ENCODE results near the gene PLB1. TPM values are rescaled to one million over a fixed set of nuclear protein-coding genes. Genes with fewer than 3 reads are reported as not detected.
A peak's percentile ranks its signal among the peaks of the same experiment; 100 is the strongest.

Gene PLB1
- total RNA-seq = 1.2 and 2.1 TPM in 2 replicates

GRCh38 chr2:28495551-28496250 lies at the start of gene PLB1:
Gene PLB1 (plus strand): TSS chr2:28496060. CDS start chr2:28496115, 55 bp downstream.
- DNase-seq (ENCODE audit: low read depth) = no peak

GRCh38 chr2:28446531-28446930 lies 49.3 kb upstream of the PLB1 start:
- DNase-seq (ENCODE audit: low read depth) = no peak

DNA sequence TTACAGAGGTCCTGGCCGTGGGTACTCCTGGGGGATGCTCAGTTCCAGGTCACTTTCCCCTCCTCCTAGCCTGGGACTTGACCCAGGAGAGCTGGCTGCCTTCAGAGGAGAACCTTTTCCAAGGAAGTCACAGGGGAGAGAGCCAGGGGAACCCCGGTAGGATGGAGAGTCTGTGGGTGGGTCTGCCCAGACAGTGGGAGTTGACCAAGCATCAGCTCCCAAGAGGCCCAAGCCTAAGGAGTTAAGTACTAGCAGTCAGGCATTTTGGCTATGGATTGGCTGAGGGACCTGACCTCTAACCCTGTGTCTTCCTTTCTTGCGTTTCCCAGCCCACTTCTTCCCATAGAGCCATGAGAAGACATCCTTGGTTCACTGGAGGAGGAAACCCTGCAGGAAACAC lies 48.8 kb upstream of the PLB1 start:
- DNase-seq (ENCODE audit: low read depth) = no peak

DNA sequence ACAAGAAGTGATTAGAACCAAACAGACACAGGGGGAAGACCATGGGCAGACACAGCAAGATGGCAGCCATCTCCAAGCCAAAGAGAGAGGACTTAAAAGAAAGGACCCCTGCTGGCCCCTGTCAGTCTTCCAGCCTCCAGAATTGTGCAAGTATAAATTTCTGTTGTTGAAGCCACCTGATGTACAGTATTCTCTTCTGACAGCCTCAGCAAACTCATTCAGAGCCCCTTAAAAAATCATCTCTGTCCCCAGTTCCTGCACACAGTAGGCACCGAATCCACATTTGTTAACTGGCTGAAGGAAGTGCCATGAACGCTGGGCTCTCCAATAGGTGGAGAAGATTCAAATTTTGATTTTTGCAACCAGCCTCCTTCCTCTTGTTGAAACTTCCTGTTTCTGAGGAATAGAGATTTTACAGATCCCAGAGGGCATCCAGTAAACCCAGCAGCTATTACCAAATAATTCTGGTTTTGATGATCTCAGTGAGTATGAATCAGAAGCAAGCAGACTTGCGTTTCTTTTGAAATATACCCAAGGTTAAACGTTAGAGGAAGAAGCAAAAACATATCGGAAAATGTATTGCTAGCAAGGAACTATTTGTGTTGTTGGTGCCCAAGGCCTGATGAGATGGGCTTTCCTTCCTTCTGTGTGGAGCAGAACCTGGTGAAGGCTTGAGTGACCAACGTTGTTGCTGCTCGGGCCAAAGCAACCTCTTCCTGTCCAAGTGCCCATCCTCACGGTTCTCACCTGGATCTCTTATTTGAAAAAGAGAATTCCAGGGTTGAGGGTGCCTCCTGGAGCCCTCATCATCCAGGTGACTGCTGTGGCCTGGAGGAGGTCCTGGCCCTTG lies 47.7 kb upstream of the PLB1 start:
- DNase-seq (ENCODE audit: low read depth) = peak; percentile 70

DNA sequence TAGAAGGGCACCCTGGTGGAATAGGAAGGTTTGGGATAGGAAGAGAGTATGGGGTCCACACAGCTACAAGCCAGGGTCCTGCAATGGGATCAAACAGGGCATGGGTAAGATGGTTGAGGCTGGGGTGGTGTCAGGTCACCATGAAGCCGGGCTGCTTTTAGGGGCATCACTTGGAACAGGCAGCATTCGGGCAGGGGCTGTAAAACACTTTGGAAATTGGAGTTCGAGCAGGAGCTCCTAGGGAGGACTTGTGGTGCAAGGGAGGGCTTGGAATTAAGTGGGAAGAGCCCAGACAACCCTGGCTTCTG lies 47.1 kb upstream of the PLB1 start:
- DNase-seq (ENCODE audit: low read depth) = no peak

- no peak for DNase-seq (ENCODE audit: low read depth)
Observed at GRCh38 chr2:28449126-28449487, 46.8 kb upstream of the PLB1 start.

DNA sequence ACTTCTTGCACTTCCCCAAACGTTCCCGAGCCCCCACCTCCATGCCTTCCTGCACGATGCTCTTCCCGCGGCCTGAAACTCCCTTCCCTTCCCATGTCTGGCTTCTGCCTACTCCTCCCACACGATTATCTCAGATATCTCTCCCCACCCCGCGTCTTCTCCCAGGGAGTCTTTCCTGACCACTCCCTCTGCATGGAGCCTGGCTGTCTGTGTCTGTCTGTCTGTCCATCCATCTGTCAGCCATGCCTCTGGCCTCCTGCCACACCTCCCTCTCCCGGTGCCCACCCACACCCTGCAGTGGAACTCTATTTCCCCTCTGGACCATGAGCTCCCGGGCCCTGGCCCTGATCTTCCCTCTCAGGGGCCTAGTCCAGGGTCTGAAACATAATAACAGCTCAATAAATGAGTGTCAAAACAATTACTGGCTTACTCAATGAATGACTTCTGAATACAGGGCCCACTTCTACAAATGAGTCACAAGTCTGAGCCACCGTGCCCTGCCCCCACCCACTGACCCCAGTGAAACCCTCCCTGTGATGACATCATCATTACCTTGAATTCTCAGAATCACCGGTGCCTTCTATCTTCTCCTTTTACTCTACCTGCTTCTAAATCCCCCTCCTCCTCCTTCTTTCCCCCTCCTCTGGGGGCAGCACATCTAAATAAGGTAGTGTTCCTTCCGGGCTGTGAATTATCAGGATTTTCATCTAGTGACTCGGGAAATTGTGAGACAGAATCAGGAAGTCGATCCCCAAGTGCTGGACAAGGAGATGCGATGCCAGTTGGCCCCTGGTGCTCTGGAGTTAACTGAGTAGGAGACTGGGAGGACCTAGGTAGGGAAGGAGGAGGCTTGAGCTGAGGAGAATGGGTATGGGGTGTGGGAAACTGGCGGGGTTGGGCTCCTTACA lies 46.1 kb upstream of the PLB1 start:
- DNase-seq (ENCODE audit: low read depth) = peak; percentile 70

GRCh38 chr2:28450901-28451565 lies 44.8 kb upstream of the PLB1 start:
- no peak for DNase-seq (ENCODE audit: low read depth)

GRCh38 chr2:28451793-28452533 lies 43.9 kb upstream of the PLB1 start:
- DNase-seq (ENCODE audit: low read depth) = no peak

DNA sequence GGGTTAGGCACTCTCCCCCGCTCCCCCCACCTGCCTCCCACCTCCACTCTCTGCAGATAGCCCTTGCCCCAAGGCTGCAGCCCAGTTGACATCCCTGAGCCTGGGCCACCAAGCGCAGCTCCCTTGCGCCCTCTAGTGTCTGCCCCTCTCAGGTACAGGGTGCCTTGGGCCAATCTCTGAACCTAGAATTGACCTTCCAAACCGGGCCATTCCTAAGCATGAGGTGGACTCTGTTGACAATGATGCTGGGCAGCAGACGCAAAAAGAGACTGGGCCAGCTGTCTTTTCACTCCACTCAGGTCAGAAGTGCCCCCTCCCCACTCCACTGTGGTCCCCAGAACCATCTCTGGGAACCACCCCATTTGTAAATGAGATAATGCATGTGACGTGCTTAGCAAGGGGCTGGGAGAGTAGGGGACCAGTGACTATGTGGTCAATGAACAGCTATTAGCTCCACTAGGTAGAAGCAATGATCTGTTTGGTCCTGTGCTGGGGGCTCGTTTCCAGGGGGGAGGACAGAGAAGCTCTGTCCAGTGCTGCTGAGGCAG lies 43.3 kb upstream of the PLB1 start:
- peak; percentile 29 for DNase-seq (ENCODE audit: low read depth)

- no peak for DNase-seq (ENCODE audit: low read depth)
Observed at GRCh38 chr2:28453396-28453795, 42.5 kb upstream of the PLB1 start.

DNA sequence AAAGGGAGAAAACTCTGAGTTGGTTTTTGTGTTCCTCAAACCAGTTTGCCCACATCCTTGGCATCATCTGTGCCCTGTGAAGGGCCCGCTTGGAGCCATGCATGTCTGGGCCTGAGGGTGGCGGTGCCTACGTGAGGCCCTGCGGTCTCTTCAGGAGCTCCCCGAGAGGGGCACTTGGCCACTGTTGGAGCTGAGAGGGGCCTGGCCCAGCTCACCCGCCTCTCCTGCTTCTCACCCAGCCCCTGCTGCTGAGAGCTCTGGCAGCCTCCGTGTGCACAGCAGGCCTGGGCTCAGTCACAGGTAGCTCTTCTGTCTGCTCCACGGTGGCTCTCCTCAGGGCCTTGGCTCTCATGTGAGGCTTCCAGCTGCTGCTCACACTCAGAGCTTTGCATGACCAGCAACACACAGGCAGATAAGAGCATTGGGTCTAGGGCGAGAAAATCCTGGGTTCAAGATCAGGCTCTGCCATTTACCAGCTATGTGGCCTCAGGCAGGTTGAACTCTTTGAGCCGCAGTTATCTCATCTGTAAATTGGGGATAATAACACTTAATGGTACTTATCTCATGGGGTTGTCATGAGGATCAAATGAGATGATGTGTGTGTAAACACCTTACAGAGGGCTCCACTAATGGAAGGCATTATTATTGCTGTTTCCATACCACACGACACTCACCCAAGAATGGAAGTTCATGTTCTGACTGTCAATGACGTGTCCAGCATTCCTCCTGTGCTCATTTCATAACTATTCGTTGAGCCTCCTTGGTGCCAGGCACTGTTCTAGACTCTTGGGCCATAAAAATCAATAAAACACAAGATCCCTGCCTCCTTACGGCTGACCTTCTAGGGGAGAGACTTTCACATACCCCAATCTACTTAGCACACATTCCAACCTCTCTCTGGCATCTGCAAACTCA lies 41.6 kb upstream of the PLB1 start:
- no peak for DNase-seq (ENCODE audit: low read depth)

DNA sequence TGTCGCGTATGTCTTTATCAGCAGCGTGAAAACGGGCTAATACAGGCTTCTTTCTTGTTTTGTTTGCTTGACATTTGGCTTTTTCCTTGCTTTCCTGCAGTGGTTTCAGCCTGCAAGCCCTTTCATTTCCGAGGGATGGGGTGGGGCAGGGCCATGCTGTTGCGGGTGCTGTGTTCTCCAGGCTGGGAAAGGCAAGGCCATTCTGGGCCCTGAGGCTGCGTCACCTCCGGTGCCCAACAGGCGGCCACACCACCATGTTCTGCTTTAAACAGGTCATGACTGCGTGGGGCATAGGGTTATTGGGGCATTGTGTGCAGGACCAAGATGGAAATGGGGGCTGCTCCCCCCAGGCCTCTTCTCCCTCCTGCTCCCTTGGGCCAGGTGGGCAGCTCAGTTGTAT lies 38.6 kb upstream of the PLB1 start:
- no peak for DNase-seq (ENCODE audit: low read depth)

DNA sequence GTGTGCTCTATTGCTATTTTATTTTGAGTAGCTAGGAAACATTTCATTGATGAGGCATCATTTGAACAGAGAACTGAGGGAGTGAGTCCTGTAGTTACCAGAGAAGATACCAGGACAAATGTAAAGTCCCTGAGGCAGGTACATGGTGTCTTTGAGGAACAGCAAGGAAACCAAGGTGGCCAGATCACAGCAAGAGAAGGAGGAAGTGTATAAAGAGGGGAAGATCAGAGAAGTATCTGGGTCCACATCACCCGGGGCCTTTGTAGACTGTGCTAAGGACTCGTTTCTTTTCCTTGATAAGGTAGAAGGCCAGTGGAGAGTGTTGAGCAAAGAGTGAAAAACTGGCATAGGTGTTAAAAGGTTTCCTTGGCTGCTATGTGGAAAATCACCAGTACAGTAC lies 34.8 kb upstream of the PLB1 start:
- no peak for DNase-seq (ENCODE audit: low read depth)

DNA sequence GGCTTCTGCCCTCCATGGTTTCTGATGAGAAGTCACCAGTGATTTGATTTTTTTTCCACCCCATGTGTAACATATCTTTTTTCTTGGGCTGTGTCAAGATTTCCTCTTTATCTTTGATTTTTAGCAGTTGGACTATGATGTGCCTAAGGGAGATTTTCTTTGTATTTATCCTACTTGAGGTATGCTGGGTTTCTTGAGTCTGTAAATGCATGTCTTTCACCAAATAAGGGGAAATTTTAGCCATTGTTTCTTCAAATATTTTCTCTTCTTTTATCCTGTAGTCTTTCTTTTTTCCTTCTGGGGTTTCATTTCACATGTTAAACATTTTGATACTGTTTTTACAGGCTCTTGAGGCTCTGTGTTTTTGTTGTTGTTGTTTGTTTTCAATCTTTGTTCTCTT lies 33.7 kb upstream of the PLB1 start:
- DNase-seq (ENCODE audit: low read depth) = no peak

DNA sequence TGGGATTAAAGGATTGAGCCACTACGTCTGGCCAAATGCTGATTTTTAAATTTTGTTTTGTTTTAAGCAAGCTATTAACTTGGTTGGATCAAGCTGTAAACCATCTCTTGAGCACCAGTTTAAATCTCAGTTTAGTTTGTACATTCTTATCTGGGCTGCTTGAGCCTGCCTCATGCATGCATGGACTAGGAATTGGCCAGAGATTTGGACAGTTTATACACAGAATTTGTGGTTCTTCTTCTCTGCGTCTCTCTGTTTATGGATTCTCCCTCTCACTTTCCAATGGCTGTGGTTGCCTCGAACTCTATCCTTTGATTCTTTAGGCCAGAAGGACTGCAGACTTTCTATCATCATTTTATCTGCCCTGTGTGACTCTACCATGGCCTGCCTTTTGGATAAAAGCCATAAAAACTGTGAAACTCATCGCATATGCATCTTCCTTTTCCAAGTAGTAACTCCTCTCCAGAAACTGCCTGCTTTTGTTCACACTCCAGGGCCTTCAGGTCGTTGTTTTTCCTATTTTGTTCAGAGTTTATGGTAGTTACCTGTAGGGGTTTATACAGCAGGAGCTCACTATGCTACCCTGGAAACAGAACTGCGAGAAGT lies 32.5 kb upstream of the PLB1 start:
- no peak for DNase-seq (ENCODE audit: low read depth)

GRCh38 chr2:28463893-28464292 lies 32.0 kb upstream of the PLB1 start:
- DNase-seq (ENCODE audit: low read depth) = no peak

GRCh38 chr2:28465148-28465885 lies 30.5 kb upstream of the PLB1 start:
- no peak for DNase-seq (ENCODE audit: low read depth)

DNA sequence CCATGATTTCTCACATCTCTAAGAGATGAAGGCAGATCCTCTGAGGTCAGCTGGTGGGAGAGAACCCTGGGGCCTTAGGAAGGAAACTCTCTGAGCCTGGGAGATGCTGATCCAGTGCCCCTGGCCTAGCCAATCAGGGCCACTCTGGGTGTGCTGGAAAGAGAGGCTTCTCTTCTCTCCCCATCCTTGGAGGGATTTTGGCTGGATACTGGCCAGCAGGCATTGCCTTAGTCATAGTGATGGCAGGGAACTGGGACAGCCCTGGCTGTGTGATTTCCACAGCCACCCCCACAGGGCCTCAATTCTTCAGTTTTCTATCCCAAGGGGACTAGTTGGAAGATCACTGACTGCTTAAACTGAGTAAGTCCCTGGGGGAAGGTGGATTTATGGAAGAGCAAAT lies 26.6 kb upstream of the PLB1 start:
- no peak for DNase-seq (ENCODE audit: low read depth)

All from renal cortical epithelial cell (primary cell).